NK-92 (cell line): ENCODE results near the gene CHKB.

Experiments
- DNase-seq: peaks from one replicate; lab custom pipeline; 2025; ENCODE audit not compliant: unreplicated experiment; lab: John Stamatoyannopoulos, UW

The CHKB gene

GRCh38 chr22:50574383-50574755 is 8.3 kb downstream of the CHKB start:
- no peak for DNase-seq

- DNase-seq: no peak
Measured at GRCh38 chr22:50573491-50574382, 8.9 kb downstream of the CHKB start.

- no peak for DNase-seq
Measured at GRCh38 chr22:50572965-50573364, 9.7 kb downstream of the CHKB start.

- DNase-seq: no peak
Measured at GRCh38 chr22:50571264-50572175, 11.1 kb downstream of the CHKB start.

- no peak for DNase-seq
Measured at GRCh38 chr22:50570861-50571260, 11.8 kb downstream of the CHKB start.

GRCh38 chr22:50569896-50570535 is 12.6 kb downstream of the CHKB start:
- DNase-seq: no peak

- no peak for DNase-seq
Measured at GRCh38 chr22:50569041-50569459, 13.6 kb downstream of the CHKB start.

- no peak for DNase-seq
Measured at GRCh38 chr22:50568626-50569025, 14.0 kb downstream of the CHKB start.

GRCh38 chr22:50567721-50568252 is 14.9 kb downstream of the CHKB start:
- DNase-seq: no peak

GRCh38 chr22:50564289-50564688 is 18.4 kb downstream of the CHKB start:
- DNase-seq: no peak

- DNase-seq: no peak
Measured at GRCh38 chr22:50563413-50564160, 19.1 kb downstream of the CHKB start.

- peak; percentile 62 for DNase-seq
Measured at GRCh38 chr22:50562523-50563412, 19.9 kb downstream of the CHKB start, which contains the start of gene SYCE3. Gene SYCE3 (minus strand): TSS chr22:50562919. CDS start chr22:50556405, 6,514 bp downstream.

- no peak for DNase-seq
Measured at GRCh38 chr22:50561401-50562358, 21.0 kb downstream of the CHKB start.

GRCh38 chr22:50560034-50560433 is 22.6 kb downstream of the CHKB start:
- DNase-seq: no peak

- DNase-seq: no peak
Measured at GRCh38 chr22:50556703-50557102, 25.9 kb downstream of the CHKB start.

GRCh38 chr22:50553310-50553709 is 29.3 kb downstream of the CHKB start:
- no peak for DNase-seq

- no peak for DNase-seq
Measured at GRCh38 chr22:50551160-50551752, 31.4 kb downstream of the CHKB start.

- no peak for DNase-seq
Measured at GRCh38 chr22:50550395-50550794, 32.3 kb downstream of the CHKB start.
